22Rv1 (cell line): ENCODE measurements around the gene EFS.

Experiments used
- CTCF ChIP-seq: fragments of 450-650 bp; IDR thresholded peaks from 2 replicates; pipeline ENCODE4 v1.5.1; 2017; ENCODE audit warnings: mild to moderate bottlenecking
- ZFX ChIP-seq: fragments of 450-650 bp; IDR thresholded peaks from 2 replicates; pipeline ENCODE4 v1.6.1; 2017; ENCODE audit warnings: antibody characterized with exemption, borderline replicate concordance

GRCh38 chr14:23324993-23325392 is 40.0 kb downstream of the EFS start:
- TF ChIP-seq CTCF, result no peak
- TF ChIP-seq ZFX, result no peak
